Gastroesophageal sphincter (tissue), 4 donors: ENCODE data around the gene KIRREL3. TPM values are rescaled to one million over a fixed set of nuclear protein-coding genes. Genes with fewer than 3 reads are reported as not detected.
A peak's percentile ranks its signal among the peaks of the same experiment; 100 is the strongest.

Source experiments
- ATAC-seq: fragments of 150-250 bp; one replicate; pipeline ENCODE4 v1.9.1; 2016; ENCODE audit warnings: mild to moderate bottlenecking, moderate library complexity
- H3K27ac ChIP-seq, 4 donors: fragments of 200-600 bp; sonication (generic) in 3 of 4; 1 replicate in 3 of 4; 2 replicates in 1 of 4; pipeline ENCODE4 v1.5.1; 2016 to 2019
- H3K27me3 ChIP-seq: fragments of 200-600 bp; sonication (generic); one replicate; pipeline ENCODE4 v1.5.1; 2019
- H3K36me3 ChIP-seq, 2 donors: fragments of 200-600 bp; sonication (generic); one replicate each; pipeline ENCODE4 v1.5.1; 2019; ENCODE audit warnings: control low read depth in 1 of 2
- H3K4me1 ChIP-seq, 3 donors: fragments of 200-600 bp; sonication (generic); 1 replicate in 2 of 3; 2 replicates in 1 of 3; pipeline ENCODE4 v1.5.1; 2016 to 2019; ENCODE audit warnings: control low read depth in 2 of 3
- H3K4me3 ChIP-seq, 2 donors: fragments of 200-600 bp; sonication (generic); one replicate each; pipeline ENCODE4 v1.5.1; 2019; ENCODE audit warnings: mild to moderate bottlenecking in 1 of 2, moderate library complexity in 1 of 2
- H3K9me3 ChIP-seq, 3 donors: fragments of 200-600 bp; sonication (generic); one replicate each; pipeline ENCODE4 v1.5.1; 2017 to 2019; ENCODE audit warnings: control low read depth in 2 of 3
- CTCF ChIP-seq, 4 experiments: fragments of 200-600 bp in 2 of 4; fragments of 450-650 bp in 2 of 4; sonication (generic) in 1 of 4; IDR thresholded peaks; one replicate each; pipeline ENCODE4 v1.5.1; 2017 to 2019; ENCODE audit warnings: antibody characterized with exemption in 4 of 4, mild to moderate bottlenecking in 2 of 4, moderate library complexity in 2 of 4
- EP300 ChIP-seq: sonication (generic); formaldehyde crosslinking; IDR thresholded peaks from one replicate; pipeline ENCODE4 v1.6.1; 2017; ENCODE audit warnings: antibody characterized with exemption, mild to moderate bottlenecking
- POLR2A ChIP-seq, 2 donors: fragments of 450-650 bp; IDR thresholded peaks; one replicate each; pipeline ENCODE4 v1.6.1; 2017; ENCODE audit warnings: antibody characterized with exemption in 2 of 2, mild to moderate bottlenecking in 2 of 2, moderate library complexity in 1 of 2
- POLR2AphosphoS5 ChIP-seq: sonication (generic); formaldehyde crosslinking; IDR thresholded peaks from one replicate; pipeline ENCODE4 v1.6.1; 2017; ENCODE audit warnings: antibody characterized with exemption
- WGBS, 2 donors: methylation state at CpG; one replicate each; pipeline ENCODE4 v1.1.5; 2018; ENCODE audit warnings: low coverage in 1 of 2; 5-methylcytosine and 5-hydroxymethylcytosine counted together
- total RNA-seq, 4 donors: library from RNA; depleted of rRNA; stranded (reverse); fragments of >200 nt; gene quantifications; one replicate each; pipeline ENCODE4 v1.1.0, GENCODE V29; 2016

Gene KIRREL3
- total RNA-seq, 4 donors from 2014 or later = 0.54 to 3.9 (median 1.4) TPM

GRCh38 chr11:126722006-126722736 is 278.4 kb downstream of the KIRREL3 start:
- H3K9me3 ChIP-seq = no peaks in the 10 kb centered on the region
- no peak for ATAC-seq
- H3K4me3 ChIP-seq = no peak overlapping the region
- H3K27me3 ChIP-seq = peaks cover 20% of the 10 kb centered on the region
- WGBS, 2 donors = 83% methylated on average over 1 of the region's 1 CpG; no CpG with 5 or more reads in 1 of the 2 donors
- no peaks in the 10 kb centered on the region for H3K4me1 ChIP-seq
- TF ChIP-seq POLR2AphosphoS5 (no peak), POLR2A (IDR thresholded peaks at IDR 0.05) (no peak), EP300 (no peak)
- no peak overlapping the region for H3K27ac ChIP-seq
- H3K36me3 ChIP-seq = no peaks in the 10 kb centered on the region

- Histone ChIP-seq H3K27me3 (peaks cover 27% of the 10 kb centered on the region), H3K4me3 (no peak overlapping the region), H3K27ac (no peak overlapping the region), H3K36me3 (no peaks in the 10 kb centered on the region), H3K4me1 (no peaks in the 10 kb centered on the region), H3K9me3 (no peaks in the 10 kb centered on the region)
- WGBS, 2 donors = 62 to 75% methylated on average over 4 to 5 of the region's 5 CpGs
- no peak for ATAC-seq
- TF ChIP-seq EP300 (no peak), POLR2AphosphoS5 (no peak), CTCF (IDR thresholded peaks at IDR 0.05) (no peak), POLR2A (IDR thresholded peaks at IDR 0.05) (no peak)
Observed at GRCh38 chr11:126720539-126721235, 279.9 kb downstream of the KIRREL3 start.

- no peaks in the 10 kb centered on the region for H3K9me3 ChIP-seq
- H3K27me3 ChIP-seq = peaks cover 30% of the 10 kb centered on the region
- peak; percentile 48 for ATAC-seq
- 100% methylated on average over 1 to 3 of the region's 3 CpGs for WGBS, 2 donors
- no peak for TF ChIP-seq POLR2AphosphoS5
- no peak for TF ChIP-seq EP300
- H3K27ac ChIP-seq = no peak overlapping the region
- no peak overlapping the region for H3K4me3 ChIP-seq
- H3K36me3 ChIP-seq = no peaks in the 10 kb centered on the region
- no peaks in the 10 kb centered on the region for H3K4me1 ChIP-seq
Observed at GRCh38 chr11:126719740-126720139, 280.8 kb downstream of the KIRREL3 start.

- TF ChIP-seq EP300 (no peak), POLR2A (IDR thresholded peaks at IDR 0.05) (no peak), POLR2AphosphoS5 (no peak), CTCF (IDR thresholded peaks at IDR 0.05) (no peak)
- Histone ChIP-seq H3K4me3 (no peak overlapping the region), H3K27me3 (peaks cover 41% of the 10 kb centered on the region), H3K36me3 (no peaks in the 10 kb centered on the region), H3K9me3 (no peaks in the 10 kb centered on the region), H3K4me1 (no peaks in the 10 kb centered on the region), H3K27ac (no peak overlapping the region)
- 0 to 40% methylated on average over 1 to 2 of the region's 3 CpGs for WGBS, 2 donors
- no peak for ATAC-seq
Observed at GRCh38 chr11:126718276-126718675, 282.3 kb downstream of the KIRREL3 start.

GRCh38 chr11:126716456-126717083 is 284.0 kb downstream of the KIRREL3 start:
- 52 to 67% methylated on average over 3 to 4 of the region's 4 CpGs for WGBS, 2 donors
- TF ChIP-seq CTCF (IDR thresholded peaks at IDR 0.05) (peak in 2 of 4 experiments; percentile 42 to 61), POLR2AphosphoS5 (no peak)
- no peak overlapping the region for H3K27ac ChIP-seq
- no peak for ATAC-seq
- no peak overlapping the region for H3K4me3 ChIP-seq
- no peaks in the 10 kb centered on the region for H3K4me1 ChIP-seq
- no peaks in the 10 kb centered on the region for H3K9me3 ChIP-seq
- H3K27me3 ChIP-seq = peaks cover 57% of the 10 kb centered on the region
- H3K36me3 ChIP-seq = no peaks in the 10 kb centered on the region
